Measurements from ENCODE around the gene NF2. TPM values are rescaled to one million over a fixed set of nuclear protein-coding genes. Genes with fewer than 3 reads are reported as not detected.

Gene NF2
- total RNA-seq, 2 experiments from 2014 or later, result 23.1 to 24.5 TPM

DNA sequence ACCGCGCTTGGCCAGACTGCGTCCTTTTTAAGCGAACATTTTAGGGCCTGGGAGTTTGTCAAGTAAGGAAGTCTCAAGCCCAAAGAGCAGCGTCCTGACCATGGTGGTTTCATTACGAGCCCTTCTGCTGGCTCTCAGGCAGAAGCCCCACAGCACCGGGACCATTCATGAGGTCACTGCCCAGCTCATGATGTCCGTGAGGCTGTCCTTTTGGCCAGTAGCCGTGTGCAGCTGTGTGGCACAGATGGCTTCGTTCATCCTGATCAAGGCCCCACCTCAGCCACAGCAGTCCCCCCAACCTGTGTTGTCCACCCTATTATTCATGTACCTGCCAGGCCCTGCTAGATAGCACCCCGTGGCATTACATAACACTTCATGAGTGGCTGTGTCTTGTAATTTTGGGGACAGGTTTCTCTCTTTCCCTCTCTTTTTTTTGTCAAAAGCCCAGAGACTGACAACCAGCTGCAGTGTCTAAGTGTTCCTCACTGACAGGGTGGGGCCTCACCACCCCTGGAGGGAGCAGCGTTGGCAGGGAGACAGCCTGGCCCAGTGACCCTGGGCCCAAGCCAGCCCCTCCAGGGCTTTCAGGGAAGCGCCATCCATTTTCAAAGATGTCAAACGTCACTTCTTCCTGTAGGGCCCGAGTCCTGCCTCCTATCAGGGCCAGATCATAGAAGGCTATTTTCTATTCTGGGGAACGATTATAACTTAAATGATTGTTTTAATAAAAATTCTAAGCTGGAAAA is 94.6 kb downstream of the NF2 start:
- Histone ChIP-seq H3K4me3 (ENCODE audit: low read length) (no peak overlapping the region), H3K27me3 (ENCODE audit: control insufficient read depth in 1 of 2, insufficient read depth in 2 of 2, low read length in 2 of 2) (peaks cover 0 to 5% of the 10 kb centered on the region in 2 experiments), H3K9me3 (ENCODE audit: control insufficient read depth in 1 of 2, insufficient read depth in 1 of 2, low read length in 2 of 2) (no peaks in the 10 kb centered on the region), H3K36me3 (ENCODE audit: insufficient read depth, low read length) (peaks cover 22% of the 10 kb centered on the region), H3K4me1 (ENCODE audit: insufficient read depth, low read length) (peaks cover 20% of the 10 kb centered on the region), H3K27ac (ENCODE audit: low read depth in 1 of 2, low read length in 2 of 2) (no peak overlapping the region)
- peaks cover 46% of the 10 kb centered on the region for H3K36me3 Mint-ChIP-seq (ENCODE audit: low read depth)
- peaks cover 15% of the 10 kb centered on the region for H3K4me1 Mint-ChIP-seq (ENCODE audit: low read depth)
- no peak overlapping the region for H3K4me3 Mint-ChIP-seq
- DNase-seq (no peak), ATAC-seq (ENCODE audit: poor library complexity) (no peak)
- ChIA-PET CTCF (no interaction called here), POLR2A (no interaction called here)
- H3K27me3 Mint-ChIP-seq, result peaks cover 4% of the 10 kb centered on the region
- no peaks in the 10 kb centered on the region for H3K9me3 Mint-ChIP-seq
- H3K27ac Mint-ChIP-seq, result no peak overlapping the region
- intact Hi-C loops (cut with DNase I, micrococcal nuclease), result no loop called here
- TF ChIP-seq, protein P1, sequence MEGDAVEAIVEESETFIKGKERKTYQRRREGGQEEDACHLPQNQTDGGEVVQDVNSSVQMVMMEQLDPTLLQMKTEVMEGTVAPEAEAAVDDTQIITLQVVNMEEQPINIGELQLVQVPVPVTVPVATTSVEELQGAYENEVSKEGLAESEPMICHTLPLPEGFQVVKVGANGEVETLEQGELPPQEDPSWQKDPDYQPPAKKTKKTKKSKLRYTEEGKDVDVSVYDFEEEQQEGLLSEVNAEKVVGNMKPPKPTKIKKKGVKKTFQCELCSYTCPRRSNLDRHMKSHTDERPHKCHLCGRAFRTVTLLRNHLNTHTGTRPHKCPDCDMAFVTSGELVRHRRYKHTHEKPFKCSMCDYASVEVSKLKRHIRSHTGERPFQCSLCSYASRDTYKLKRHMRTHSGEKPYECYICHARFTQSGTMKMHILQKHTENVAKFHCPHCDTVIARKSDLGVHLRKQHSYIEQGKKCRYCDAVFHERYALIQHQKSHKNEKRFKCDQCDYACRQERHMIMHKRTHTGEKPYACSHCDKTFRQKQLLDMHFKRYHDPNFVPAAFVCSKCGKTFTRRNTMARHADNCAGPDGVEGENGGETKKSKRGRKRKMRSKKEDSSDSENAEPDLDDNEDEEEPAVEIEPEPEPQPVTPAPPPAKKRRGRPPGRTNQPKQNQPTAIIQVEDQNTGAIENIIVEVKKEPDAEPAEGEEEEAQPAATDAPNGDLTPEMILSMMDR (IDR thresholded peaks at IDR 0.05), result no peak

DNA sequence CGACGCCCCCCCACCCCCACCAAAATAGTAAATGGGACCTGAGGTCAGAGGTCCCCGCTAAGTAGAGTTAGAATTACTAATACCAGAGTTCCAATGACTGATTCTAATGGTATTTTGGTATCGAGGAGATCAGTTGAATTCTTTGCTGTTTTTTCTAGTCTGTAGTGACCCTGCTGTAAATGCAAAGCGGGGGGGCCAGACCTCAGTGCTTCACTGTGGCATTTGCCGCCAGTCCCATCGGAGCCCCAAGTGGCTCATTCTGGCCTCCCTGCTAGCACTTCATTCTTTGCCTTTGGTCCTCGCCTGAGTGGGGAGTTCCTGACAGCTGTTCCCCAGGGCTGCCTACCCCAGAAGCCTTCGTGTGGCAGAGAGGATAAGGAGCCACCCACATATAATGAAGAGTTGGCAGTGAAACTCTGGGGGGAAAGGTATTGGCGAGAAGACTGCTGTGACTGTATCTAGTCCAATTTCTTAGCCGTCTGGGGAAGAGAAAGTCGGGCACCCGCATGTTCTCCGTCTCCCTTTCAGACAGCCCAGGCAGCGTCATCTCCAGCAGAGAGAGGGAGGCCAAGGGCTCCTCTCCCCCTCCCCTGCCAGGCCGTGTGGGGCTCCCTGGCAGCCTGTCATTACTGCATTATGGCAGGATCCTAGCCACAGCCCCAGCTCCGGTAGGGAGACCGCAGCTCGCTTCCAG is 96.9 kb downstream of the NF2 start:
- H3K36me3 ChIP-seq (ENCODE audit: insufficient read depth, low read length), result peaks cover 5% of the 10 kb centered on the region
- peaks cover 21% of the 10 kb centered on the region for H3K4me1 ChIP-seq (ENCODE audit: insufficient read depth, low read length)
- Mint-ChIP-seq H3K9me3 (no peaks in the 10 kb centered on the region), H3K27ac (no peak overlapping the region), H3K4me3 (no peak overlapping the region), H3K36me3 (ENCODE audit: low read depth) (peaks cover 27% of the 10 kb centered on the region), H3K27me3 (peaks cover 8% of the 10 kb centered on the region), H3K4me1 (ENCODE audit: low read depth) (peaks cover 15% of the 10 kb centered on the region)
- TF ChIP-seq, protein P1 (IDR thresholded peaks at IDR 0.05), result no peak
- H3K27ac ChIP-seq (ENCODE audit: low read depth in 1 of 2, low read length in 2 of 2), result no peak overlapping the region
- ChIA-PET CTCF (no interaction called here), POLR2A (no interaction called here)
- no peak for DNase-seq
- no peak overlapping the region for H3K4me3 ChIP-seq (ENCODE audit: low read length)
- intact Hi-C loops (cut with DNase I, micrococcal nuclease), result no loop called here
- ATAC-seq (ENCODE audit: poor library complexity), result no peak
- peaks cover 0 to 8% of the 10 kb centered on the region in 2 experiments for H3K27me3 ChIP-seq (ENCODE audit: control insufficient read depth in 1 of 2, insufficient read depth in 2 of 2, low read length in 2 of 2)
- H3K9me3 ChIP-seq (ENCODE audit: control insufficient read depth in 1 of 2, insufficient read depth in 1 of 2, low read length in 2 of 2), result no peaks in the 10 kb centered on the region

DNA sequence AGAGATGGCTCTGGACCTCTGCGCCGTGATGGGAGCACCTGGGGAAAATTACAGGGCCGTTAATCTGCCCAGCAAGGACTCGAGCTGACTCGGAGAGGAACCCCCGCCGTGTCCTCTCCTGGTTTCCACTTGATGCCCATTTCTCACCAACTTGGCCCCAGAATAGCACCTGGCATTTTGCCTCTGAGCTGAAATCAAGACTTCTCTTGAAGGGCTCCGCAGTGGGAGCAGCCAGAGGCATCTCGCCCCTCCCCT is 97.4 kb downstream of the NF2 start:
- H3K36me3 Mint-ChIP-seq (ENCODE audit: low read depth), result peaks cover 23% of the 10 kb centered on the region
- ATAC-seq (ENCODE audit: poor library complexity) (no peak), DNase-seq (no peak)
- no peak overlapping the region for H3K27ac Mint-ChIP-seq
- peaks cover under 1% of the 10 kb centered on the region for H3K36me3 ChIP-seq (ENCODE audit: insufficient read depth, low read length)
- no peak overlapping the region for H3K27ac ChIP-seq (ENCODE audit: low read depth in 1 of 2, low read length in 2 of 2)
- H3K27me3 ChIP-seq (ENCODE audit: control insufficient read depth in 1 of 2, insufficient read depth in 2 of 2, low read length in 2 of 2), result peaks cover 0 to 8% of the 10 kb centered on the region in 2 experiments
- POLR2A ChIA-PET, result interaction anchor here (0.6 kb wide), 1 partner anchor 20 kb away, joined by 3 read pairs; no protein-coding TSS in a partner anchor
- intact Hi-C loops (cut with DNase I, micrococcal nuclease), result no loop called here
- peaks cover 8% of the 10 kb centered on the region for H3K27me3 Mint-ChIP-seq
- H3K4me1 ChIP-seq (ENCODE audit: insufficient read depth, low read length), result peaks cover 21% of the 10 kb centered on the region
- H3K9me3 Mint-ChIP-seq, result no peaks in the 10 kb centered on the region
- CTCF ChIA-PET, result no interaction called here
- no peak overlapping the region for H3K4me3 ChIP-seq (ENCODE audit: low read length)
- H3K4me1 Mint-ChIP-seq (ENCODE audit: low read depth), result peaks cover 15% of the 10 kb centered on the region
- TF ChIP-seq, protein P1 (IDR thresholded peaks at IDR 0.05), result no peak
- no peak overlapping the region for H3K4me3 Mint-ChIP-seq
- H3K9me3 ChIP-seq (ENCODE audit: control insufficient read depth in 1 of 2, insufficient read depth in 1 of 2, low read length in 2 of 2), result no peaks in the 10 kb centered on the region

All from CD4-positive, alpha-beta T cell (primary cell).